ENCODE measurements around the gene SVIL. TPM values are rescaled to one million over a fixed set of nuclear protein-coding genes. Genes with fewer than 3 reads are reported as not detected.
"Not testable (repeated sequence)": the region's sequence is repeated elsewhere in the genome, so short reads cannot be mapped to it uniquely, and the experiment has no call there.

Gene SVIL
- total RNA-seq, 3 donors from 2014 or later, result 25.8 to 69.5 (median 60.6) TPM

GRCh38 chr10:29608062-29608461 lies 26.7 kb downstream of the SVIL start:
- peaks cover 0 to 4% of the 10 kb centered on the region in 2 donors for H3K9me3 ChIP-seq
- no peak overlapping the region for H3K27ac ChIP-seq
- no peaks in the 10 kb centered on the region for H3K36me3 ChIP-seq
- TF ChIP-seq POLR2A (IDR thresholded peaks at IDR 0.05) (no peak), POLR2AphosphoS5 (IDR thresholded peaks at IDR 0.05) (no peak)
- TF ChIP-seq, protein P1, sequence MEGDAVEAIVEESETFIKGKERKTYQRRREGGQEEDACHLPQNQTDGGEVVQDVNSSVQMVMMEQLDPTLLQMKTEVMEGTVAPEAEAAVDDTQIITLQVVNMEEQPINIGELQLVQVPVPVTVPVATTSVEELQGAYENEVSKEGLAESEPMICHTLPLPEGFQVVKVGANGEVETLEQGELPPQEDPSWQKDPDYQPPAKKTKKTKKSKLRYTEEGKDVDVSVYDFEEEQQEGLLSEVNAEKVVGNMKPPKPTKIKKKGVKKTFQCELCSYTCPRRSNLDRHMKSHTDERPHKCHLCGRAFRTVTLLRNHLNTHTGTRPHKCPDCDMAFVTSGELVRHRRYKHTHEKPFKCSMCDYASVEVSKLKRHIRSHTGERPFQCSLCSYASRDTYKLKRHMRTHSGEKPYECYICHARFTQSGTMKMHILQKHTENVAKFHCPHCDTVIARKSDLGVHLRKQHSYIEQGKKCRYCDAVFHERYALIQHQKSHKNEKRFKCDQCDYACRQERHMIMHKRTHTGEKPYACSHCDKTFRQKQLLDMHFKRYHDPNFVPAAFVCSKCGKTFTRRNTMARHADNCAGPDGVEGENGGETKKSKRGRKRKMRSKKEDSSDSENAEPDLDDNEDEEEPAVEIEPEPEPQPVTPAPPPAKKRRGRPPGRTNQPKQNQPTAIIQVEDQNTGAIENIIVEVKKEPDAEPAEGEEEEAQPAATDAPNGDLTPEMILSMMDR (IDR thresholded peaks at IDR 0.05), result no peak
- no peak overlapping the region for H3K4me3 ChIP-seq
- H3K27me3 ChIP-seq, result no peaks in the 10 kb centered on the region
- no peak for DNase-seq (ENCODE audit: low spot score in 2 of 2)
- no peaks in the 10 kb centered on the region for H3K4me1 ChIP-seq
- intact Hi-C loops (cut with DNase I; ENCODE audit: low total_unique reads), result no loop called here

GRCh38 chr10:29607576-29607975 lies 27.2 kb downstream of the SVIL start:
- peaks cover 0 to 4% of the 10 kb centered on the region in 2 donors for H3K9me3 ChIP-seq
- TF ChIP-seq POLR2AphosphoS5 (IDR thresholded peaks at IDR 0.05) (no peak), POLR2A (IDR thresholded peaks at IDR 0.05) (no peak)
- TF ChIP-seq, protein P1 (IDR thresholded peaks at IDR 0.05), result no peak
- intact Hi-C loops (cut with DNase I; ENCODE audit: low total_unique reads), result no loop called here
- no peaks in the 10 kb centered on the region for H3K4me1 ChIP-seq
- H3K36me3 ChIP-seq, result no peaks in the 10 kb centered on the region
- no peak overlapping the region for H3K4me3 ChIP-seq
- H3K27ac ChIP-seq, result no peak overlapping the region
- DNase-seq (ENCODE audit: low spot score in 2 of 2), result no peak
- H3K27me3 ChIP-seq, result no peaks in the 10 kb centered on the region

- H3K9me3 ChIP-seq; H3K27ac ChIP-seq; H3K27me3 ChIP-seq; H3K4me3 ChIP-seq; H3K4me1 ChIP-seq; DNase-seq (ENCODE audit: low spot score in 2 of 2); H3K36me3 ChIP-seq; intact Hi-C loops (cut with DNase I; ENCODE audit: low total_unique reads): not testable (repeated sequence)
Measured at GRCh38 chr10:29606693-29607092, 28.1 kb downstream of the SVIL start.

GRCh38 chr10:29604291-29604825 lies 30.4 kb downstream of the SVIL start:
- H3K36me3 ChIP-seq, result no peaks in the 10 kb centered on the region
- H3K9me3 ChIP-seq, result peaks cover 0 to 4% of the 10 kb centered on the region in 2 donors
- TF ChIP-seq POLR2AphosphoS5 (IDR thresholded peaks at IDR 0.05), result no peak
- TF ChIP-seq POLR2A (IDR thresholded peaks at IDR 0.05), result no peak
- TF ChIP-seq, protein P1 (IDR thresholded peaks at IDR 0.05), result no peak
- H3K27me3 ChIP-seq, result no peaks in the 10 kb centered on the region
- H3K4me3 ChIP-seq, result no peak overlapping the region
- no peak for DNase-seq (ENCODE audit: low spot score in 2 of 2)
- H3K27ac ChIP-seq, result no peak overlapping the region
- no peaks in the 10 kb centered on the region for H3K4me1 ChIP-seq
- intact Hi-C loops (cut with DNase I; ENCODE audit: low total_unique reads), result no loop called here

DNA sequence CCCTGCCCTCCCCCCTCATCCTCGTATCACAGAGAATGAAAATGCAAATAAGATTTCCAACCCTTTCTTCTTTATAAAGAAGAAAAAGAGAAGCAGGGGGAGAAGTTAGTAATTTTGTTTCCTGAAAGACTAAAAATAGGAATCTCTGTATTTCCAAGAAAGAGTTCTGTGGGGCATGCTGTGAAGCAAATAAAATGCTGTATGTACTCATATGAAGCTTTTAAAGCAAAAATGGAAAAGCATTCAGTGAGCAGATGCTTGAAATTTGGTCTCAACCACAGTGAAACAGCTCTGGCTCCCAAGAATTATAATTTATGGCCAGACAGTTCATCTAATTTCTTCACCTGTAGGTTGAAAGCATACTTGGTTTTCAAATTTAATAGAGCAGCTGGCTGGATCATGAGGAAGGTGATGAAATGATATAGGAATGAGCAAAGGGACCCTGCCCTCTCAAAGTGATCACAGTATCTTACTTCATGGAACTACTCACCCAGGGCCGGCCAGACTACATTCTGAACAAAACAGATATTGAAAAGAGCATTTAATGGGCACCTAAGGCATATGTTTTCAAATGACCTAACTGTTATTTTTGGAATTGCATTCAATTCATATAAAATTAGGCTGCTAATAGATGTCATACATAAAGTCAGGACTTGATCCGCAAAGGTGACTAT lies 31.4 kb downstream of the SVIL start:
- TF ChIP-seq, protein P1 (IDR thresholded peaks at IDR 0.05), result no peak
- TF ChIP-seq POLR2AphosphoS5 (IDR thresholded peaks at IDR 0.05) (no peak), POLR2A (IDR thresholded peaks at IDR 0.05) (no peak)
- no peaks in the 10 kb centered on the region for H3K4me1 ChIP-seq

More for the DNA sequence above, 31.4 kb downstream of the SVIL start:
- H3K27me3 ChIP-seq, result no peaks in the 10 kb centered on the region
- H3K9me3 ChIP-seq, result no peaks in the 10 kb centered on the region
- H3K36me3 ChIP-seq, result no peaks in the 10 kb centered on the region
- intact Hi-C loops (cut with DNase I; ENCODE audit: low total_unique reads), result no loop called here
- H3K4me3 ChIP-seq, result no peak overlapping the region
- H3K27ac ChIP-seq, result no peak overlapping the region
- no peak for DNase-seq (ENCODE audit: low spot score in 2 of 2)
